LNCAP (cell line): Measurements from ENCODE around the gene TM6SF1.

Experiments used
- CTCF ChIP-seq: fragments of 450-650 bp; IDR thresholded peaks from 2 replicates; pipeline ENCODE4 v1.5.1; 2017; ENCODE audit warnings: mild to moderate bottlenecking

The TM6SF1 gene

GRCh38 chr15:83178869-83179325 lies 71.5 kb downstream of the TM6SF1 start:
- TF ChIP-seq CTCF, result no peak

- TF ChIP-seq CTCF, result no peak
Measured at GRCh38 chr15:83185561-83185960, 78.1 kb downstream of the TM6SF1 start.
